Anterior cingulate cortex (tissue), 58 donors: ENCODE measurements around the gene POLR2E.
A peak's percentile ranks its signal among the peaks of the same experiment; 100 is the strongest.

ENCODE experiments used
- DNase-seq, 58 donors: peaks; one replicate each; lab custom pipeline; 2025; lab: John Stamatoyannopoulos, UW

Gene POLR2E

GRCh38 chr19:1068009-1069001, 26.9 kb downstream of the POLR2E start:
- DNase-seq = peak in 4 of 58 donors; percentile 8 to 49 (median 14)

GRCh38 chr19:1067341-1067957, 27.7 kb downstream of the POLR2E start:
- no peak for DNase-seq

GRCh38 chr19:1066748-1067340, 28.3 kb downstream of the POLR2E start, which contains the start of gene ARHGAP45:
ARHGAP45 (plus strand) TSS chr19:1067167; CDS start chr19:1067406, 239 bp downstream.
- DNase-seq = peak in 1 of 58 donors; percentile 24

- DNase-seq = no peak
Measured at GRCh38 chr19:1066251-1066747, 28.9 kb downstream of the POLR2E start.

GRCh38 chr19:1065606-1066109, 29.5 kb downstream of the POLR2E start:
- no peak for DNase-seq

GRCh38 chr19:1064661-1065605, 30.2 kb downstream of the POLR2E start:
- peak in 10 of 58 donors; percentile 8 to 24 (median 18) for DNase-seq

GRCh38 chr19:1063909-1064660, 31.1 kb downstream of the POLR2E start:
- no peak for DNase-seq

- no peak for DNase-seq
Measured at GRCh38 chr19:1063030-1063908, 31.9 kb downstream of the POLR2E start.

GRCh38 chr19:1062387-1063029, 32.7 kb downstream of the POLR2E start:
- no peak for DNase-seq

- DNase-seq = no peak
Measured at GRCh38 chr19:1061987-1062386, 33.2 kb downstream of the POLR2E start.

- no peak for DNase-seq
Measured at GRCh38 chr19:1060689-1061088, 34.5 kb downstream of the POLR2E start.

- no peak for DNase-seq
Measured at GRCh38 chr19:1058112-1058511, 37.1 kb downstream of the POLR2E start.

GRCh38 chr19:1057176-1057855, 37.9 kb downstream of the POLR2E start:
- no peak for DNase-seq

- DNase-seq = no peak
Measured at GRCh38 chr19:1055886-1056620, 39.1 kb downstream of the POLR2E start.

- no peak for DNase-seq
Measured at GRCh38 chr19:1055028-1055425, 40.1 kb downstream of the POLR2E start.
